DND-41 (cell line): Measurements from ENCODE around the gene FOXP1.

Experiments
- ATAC-seq: fragments of 200-7000 bp; cut with Tn5 transposase; 3 replicates; pipeline ENCODE4 v1.9.1; 2021; ENCODE audit warnings: low read depth; ENCODE audit not compliant: insufficient read depth
- DNase-seq: peaks from one replicate; pipeline ENCODE4 v3.0.0-alpha.2; 2020
- H2AFZ ChIP-seq: 2 replicates; pipeline ENCODE4 v1.6.0; 2012; ENCODE audit warnings: low read depth, low read length
- H3K27ac ChIP-seq: 2 replicates; pipeline ENCODE4 v1.5.1; 2012; ENCODE audit warnings: low read length, inconsistent platforms
- H3K27me3 ChIP-seq: fragments of 200-600 bp; sonication (generic); 2 replicates; pipeline ENCODE4 v1.6.0; 2012; ENCODE audit warnings: low read length, mild to moderate bottlenecking, inconsistent platforms; ENCODE audit not compliant: insufficient read depth, poor library complexity
- H3K36me3 ChIP-seq: 2 replicates; pipeline ENCODE4 v1.5.1; 2012; ENCODE audit warnings: low read length, inconsistent platforms; ENCODE audit not compliant: insufficient read depth
- H3K4me1 ChIP-seq: 2 replicates; pipeline ENCODE4 v1.5.1; 2012; ENCODE audit warnings: mild to moderate bottlenecking, low read length; ENCODE audit not compliant: insufficient read depth
- H3K4me2 ChIP-seq: 2 replicates; pipeline ENCODE4 v1.6.0; 2012; ENCODE audit warnings: mild to moderate bottlenecking, moderate library complexity, low read length, inconsistent platforms; ENCODE audit not compliant: insufficient read depth
- H3K4me3 ChIP-seq, 2 experiments: fragments of 200-600 bp in 1 of 2; shearing (Covaris generic) in 1 of 2; 2 replicates each; pipeline ENCODE4 v1.5.1; 2012 to 2016; ENCODE audit warnings: inconsistent platforms in 2 of 2, low read length in 2 of 2, mild to moderate bottlenecking in 2 of 2, low read depth in 1 of 2, moderate library complexity in 1 of 2
- H3K79me2 ChIP-seq: 2 replicates; pipeline ENCODE4 v1.6.0; 2012; ENCODE audit warnings: low read length, inconsistent platforms; ENCODE audit not compliant: insufficient read depth
- H3K9ac ChIP-seq: 2 replicates; pipeline ENCODE4 v1.6.0; 2012; ENCODE audit warnings: low read depth, mild to moderate bottlenecking, inconsistent platforms, low read length, moderate library complexity
- H3K9me3 ChIP-seq: 2 replicates; pipeline ENCODE4 v1.5.1; 2012; ENCODE audit warnings: low read length, moderate library complexity, mild to moderate bottlenecking, inconsistent platforms; ENCODE audit not compliant: insufficient read depth, severe bottlenecking
- H4K20me1 ChIP-seq: 2 replicates; pipeline ENCODE4 v1.6.0; 2012; ENCODE audit warnings: low read length; ENCODE audit not compliant: insufficient read depth
- CTCF ChIP-seq: IDR thresholded peaks from 2 replicates; pipeline ENCODE4 v1.5.1; 2012; ENCODE audit warnings: borderline replicate concordance, low read length, moderate library complexity, mild to moderate bottlenecking; ENCODE audit not compliant: poor library complexity, severe bottlenecking; ENCODE audit errors: extremely low read depth
- EZH2 ChIP-seq: IDR thresholded peaks from 3 replicates; pipeline ENCODE4 v1.6.1; 2012; ENCODE audit warnings: borderline replicate concordance, low read depth, mild to moderate bottlenecking, moderate library complexity, low read length, inconsistent platforms; ENCODE audit not compliant: severe bottlenecking

FOXP1 gene

DNA sequence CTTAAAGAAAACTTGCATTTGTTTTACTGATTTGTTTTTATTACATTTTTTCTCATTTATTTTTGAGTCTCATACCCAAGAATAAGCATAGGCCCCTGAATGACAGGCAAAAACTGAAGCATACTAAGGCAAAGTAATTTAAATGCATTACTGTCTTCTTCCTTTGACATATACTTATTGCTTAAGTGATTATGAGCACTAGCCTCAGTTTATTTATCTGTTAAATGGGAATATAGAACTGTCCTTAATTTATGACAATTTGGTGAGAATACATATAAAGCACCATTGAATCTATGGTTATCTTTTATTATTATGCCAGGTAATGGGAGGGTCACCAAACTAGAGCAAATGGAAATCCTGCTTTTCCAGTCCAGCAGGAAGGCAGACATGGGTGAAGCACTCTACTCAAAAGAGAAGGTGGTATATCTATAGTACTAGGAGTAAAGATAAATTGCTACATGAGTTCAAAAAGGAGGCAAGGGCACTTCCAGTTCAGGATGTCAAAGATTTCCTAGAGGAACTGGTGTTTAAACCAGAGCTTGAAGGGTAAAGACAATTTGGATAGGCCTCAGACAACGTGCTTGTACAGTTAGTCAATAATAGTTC lies 435.0 kb downstream of the FOXP1 start:
- H3K79me2 ChIP-seq, result no peaks in the 10 kb centered on the region
- ATAC-seq (no peak), DNase-seq (no peak)
- TF ChIP-seq CTCF (no peak), EZH2 (no peak)
- no peaks in the 10 kb centered on the region for H3K4me1 ChIP-seq
- no peaks in the 10 kb centered on the region for H3K27me3 ChIP-seq
- no peak overlapping the region for H3K9ac ChIP-seq
- no peaks in the 10 kb centered on the region for H3K36me3 ChIP-seq
- H3K9me3 ChIP-seq, result no peaks in the 10 kb centered on the region
- H2AFZ ChIP-seq, result no peak overlapping the region
- H3K27ac ChIP-seq, result no peak overlapping the region
- H3K4me2 ChIP-seq, result no peak overlapping the region
- no peak overlapping the region for H3K4me3 ChIP-seq
- H4K20me1 ChIP-seq, result no peaks in the 10 kb centered on the region

DNA sequence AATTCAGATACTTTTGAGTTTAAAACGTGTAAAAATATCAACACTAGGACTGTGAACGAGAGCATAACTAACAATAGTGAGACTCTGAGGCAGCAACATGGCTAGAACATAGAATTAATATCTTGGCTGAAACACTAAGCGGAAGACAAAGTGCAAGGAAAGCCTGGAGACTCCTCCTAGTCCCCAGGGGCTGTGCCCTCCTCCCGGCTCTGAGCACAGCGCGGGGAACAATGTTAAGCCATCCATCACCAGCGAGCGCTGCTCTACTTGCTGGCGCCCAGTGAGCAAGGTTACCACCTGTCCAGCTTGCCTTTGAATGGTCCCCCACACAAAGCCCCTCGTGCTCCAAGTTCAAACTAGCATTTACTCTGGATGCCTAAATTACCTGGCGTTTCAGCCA lies 436.9 kb downstream of the FOXP1 start:
- no peaks in the 10 kb centered on the region for H3K79me2 ChIP-seq

DNA sequence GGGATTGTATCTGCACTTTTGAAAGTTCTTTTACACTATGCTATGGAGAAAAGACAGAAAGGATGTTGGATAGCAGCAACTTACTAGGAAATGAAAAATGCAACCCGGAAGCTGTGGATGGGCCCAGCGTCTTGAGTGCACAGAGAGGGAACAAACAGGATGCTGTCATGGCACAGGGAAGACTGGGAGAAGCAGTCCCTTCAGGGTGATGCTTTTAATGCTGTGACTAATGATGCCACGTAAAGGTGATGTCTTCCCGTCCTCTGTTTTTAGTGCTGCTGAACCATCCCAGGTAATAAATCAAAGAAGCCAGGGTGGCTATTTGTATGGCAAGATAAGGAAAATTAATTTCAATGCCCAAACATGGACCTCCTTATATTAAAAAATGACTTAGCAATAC lies 437.6 kb downstream of the FOXP1 start:
- no peak for TF ChIP-seq EZH2
- TF ChIP-seq CTCF, result no peak
- no peak for ATAC-seq

More for the DNA sequence above, 436.9 kb downstream of the FOXP1 start:
- H2AFZ ChIP-seq, result no peak overlapping the region
- no peak overlapping the region for H3K9ac ChIP-seq
- ATAC-seq (no peak), DNase-seq (no peak)
- no peaks in the 10 kb centered on the region for H3K27me3 ChIP-seq
- H3K9me3 ChIP-seq, result no peaks in the 10 kb centered on the region
- no peak overlapping the region for H3K27ac ChIP-seq
- H3K4me2 ChIP-seq, result no peak overlapping the region
- H3K4me3 ChIP-seq, result no peak overlapping the region
- TF ChIP-seq EZH2 (no peak), CTCF (no peak)
- no peaks in the 10 kb centered on the region for H3K4me1 ChIP-seq
- no peaks in the 10 kb centered on the region for H3K36me3 ChIP-seq
- no peaks in the 10 kb centered on the region for H4K20me1 ChIP-seq

More for the DNA sequence above, 437.6 kb downstream of the FOXP1 start:
- no peaks in the 10 kb centered on the region for H4K20me1 ChIP-seq
- H3K4me1 ChIP-seq, result no peaks in the 10 kb centered on the region
- no peaks in the 10 kb centered on the region for H3K36me3 ChIP-seq
- no peaks in the 10 kb centered on the region for H3K27me3 ChIP-seq
- H3K9me3 ChIP-seq, result no peaks in the 10 kb centered on the region
- no peak overlapping the region for H3K9ac ChIP-seq
- H3K79me2 ChIP-seq, result no peaks in the 10 kb centered on the region
- DNase-seq, result no peak
- H3K4me2 ChIP-seq, result no peak overlapping the region
- no peak overlapping the region for H2AFZ ChIP-seq
- H3K27ac ChIP-seq, result no peak overlapping the region
- no peak overlapping the region for H3K4me3 ChIP-seq
